ENCODE results near the gene TFR2. TPM values are rescaled to one million over a fixed set of nuclear protein-coding genes. Genes with fewer than 3 reads are reported as not detected.

Gene TFR2
- total RNA-seq, 1 donor from 2014 or later, result 13.8 TPM

GRCh38 chr7:100595188-100595587 is 46.2 kb downstream of the TFR2 start:
- Mint-ChIP-seq H3K36me3 (ENCODE audit: low read depth) (no peaks in the 10 kb centered on the region), H3K27me3 (ENCODE audit: insufficient read depth) (peaks cover 2% of the 10 kb centered on the region), H3K4me1 (ENCODE audit: low read depth) (peaks cover 6% of the 10 kb centered on the region), H3K27ac (no peak overlapping the region), H3K9me3 (no peaks in the 10 kb centered on the region), H3K4me3 (no peak overlapping the region)
- DNase-seq (ENCODE audit: low spot score), result no peak
- intact Hi-C loops (cut with micrococcal nuclease), result no loop called here

- Mint-ChIP-seq H3K27ac (no peak overlapping the region), H3K27me3 (ENCODE audit: insufficient read depth) (peaks cover 3% of the 10 kb centered on the region), H3K9me3 (no peaks in the 10 kb centered on the region), H3K4me3 (no peak overlapping the region), H3K4me1 (ENCODE audit: low read depth) (no peaks in the 10 kb centered on the region), H3K36me3 (ENCODE audit: low read depth) (no peaks in the 10 kb centered on the region)
- no peak for DNase-seq (ENCODE audit: low spot score)
- intact Hi-C loops (cut with micrococcal nuclease), result no loop called here
Measured at GRCh38 chr7:100591596-100591995, 49.8 kb downstream of the TFR2 start.

GRCh38 chr7:100590077-100590737 is 51.1 kb downstream of the TFR2 start:
- H3K36me3 Mint-ChIP-seq (ENCODE audit: low read depth), result peaks cover 2% of the 10 kb centered on the region
- H3K4me3 Mint-ChIP-seq, result no peak overlapping the region
- no peak for DNase-seq (ENCODE audit: low spot score)
- H3K9me3 Mint-ChIP-seq, result no peaks in the 10 kb centered on the region
- peaks cover 3% of the 10 kb centered on the region for H3K27me3 Mint-ChIP-seq (ENCODE audit: insufficient read depth)
- no peak overlapping the region for H3K27ac Mint-ChIP-seq
- intact Hi-C loops (cut with micrococcal nuclease), result no loop called here
- peaks cover 2% of the 10 kb centered on the region for H3K4me1 Mint-ChIP-seq (ENCODE audit: low read depth)

- peaks cover 3% of the 10 kb centered on the region for H3K27me3 Mint-ChIP-seq (ENCODE audit: insufficient read depth)
- H3K4me1 Mint-ChIP-seq (ENCODE audit: low read depth), result peaks cover 10% of the 10 kb centered on the region
- H3K36me3 Mint-ChIP-seq (ENCODE audit: low read depth), result peaks cover 2% of the 10 kb centered on the region
- DNase-seq (ENCODE audit: low spot score), result no peak
- no peaks in the 10 kb centered on the region for H3K9me3 Mint-ChIP-seq
- intact Hi-C loops (cut with micrococcal nuclease), result no loop called here
- H3K27ac Mint-ChIP-seq, result no peak overlapping the region
- H3K4me3 Mint-ChIP-seq, result no peak overlapping the region
Measured at GRCh38 chr7:100589341-100589947, 51.9 kb downstream of the TFR2 start.

- Mint-ChIP-seq H3K4me3 (peak overlapping the region; percentile 70), H3K27ac (no peak overlapping the region), H3K27me3 (ENCODE audit: insufficient read depth) (peaks cover 3% of the 10 kb centered on the region), H3K9me3 (no peaks in the 10 kb centered on the region), H3K36me3 (ENCODE audit: low read depth) (peaks cover 4% of the 10 kb centered on the region), H3K4me1 (ENCODE audit: low read depth) (peaks cover 19% of the 10 kb centered on the region)
- intact Hi-C loops (cut with micrococcal nuclease), result no loop called here
- no peak for DNase-seq (ENCODE audit: low spot score)
Measured at GRCh38 chr7:100588438-100588837, 52.9 kb downstream of the TFR2 start.

GRCh38 chr7:100586266-100587025 is 54.9 kb downstream of the TFR2 start, which contains the start of gene FBXO24:
FBXO24 (plus strand) TSS chr7:100586328; CDS start chr7:100586626, 298 bp downstream.
- Mint-ChIP-seq H3K36me3 (ENCODE audit: low read depth) (peaks cover 4% of the 10 kb centered on the region), H3K27ac (peak within 1 kb of the TSS; percentile 89), H3K9me3 (no peaks in the 10 kb centered on the region), H3K27me3 (ENCODE audit: insufficient read depth) (peaks cover 3% of the 10 kb centered on the region), H3K4me1 (ENCODE audit: low read depth) (peaks cover 23% of the 10 kb centered on the region), H3K4me3 (peak within 1 kb of the TSS; percentile 87)
- DNase-seq (ENCODE audit: low spot score), result peak; percentile 100
- intact Hi-C loops (cut with micrococcal nuclease), result loop anchor here (1.0 to 2.0 kb wide), 15 partner anchors 18 to 288 kb away; partner anchors contain the start of genes AGFG2, GNB2, MOSPD3 and SLC12A9

GRCh38 chr7:100585511-100586265 is 55.7 kb downstream of the TFR2 start, which contains the start of gene LRCH4:
LRCH4 (minus strand) TSS chr7:100586129; CDS start chr7:100586100, 29 bp downstream.
- Mint-ChIP-seq H3K4me1 (ENCODE audit: low read depth) (peaks cover 23% of the 10 kb centered on the region), H3K4me3 (peak within 1 kb of the TSS; percentile 87), H3K27me3 (ENCODE audit: insufficient read depth) (peaks cover 3% of the 10 kb centered on the region), H3K9me3 (no peaks in the 10 kb centered on the region), H3K36me3 (ENCODE audit: low read depth) (peaks cover 4% of the 10 kb centered on the region), H3K27ac (peak within 1 kb of the TSS; percentile 89)
- peak; percentile 57 for DNase-seq (ENCODE audit: low spot score)
- intact Hi-C loops (cut with micrococcal nuclease), result loop anchor here (1.0 to 2.0 kb wide), 15 partner anchors 17 to 289 kb away; partner anchors contain the start of genes AGFG2, GNB2, MOSPD3 and SLC12A9

- intact Hi-C loops (cut with micrococcal nuclease), result no loop called here
- Mint-ChIP-seq H3K4me1 (ENCODE audit: low read depth) (peaks cover 23% of the 10 kb centered on the region), H3K27ac (peak overlapping the region; percentile 89), H3K9me3 (no peaks in the 10 kb centered on the region), H3K27me3 (ENCODE audit: insufficient read depth) (no peaks in the 10 kb centered on the region), H3K36me3 (ENCODE audit: low read depth) (peaks cover 4% of the 10 kb centered on the region), H3K4me3 (peak overlapping the region; percentile 87)
- no peak for DNase-seq (ENCODE audit: low spot score)
Measured at GRCh38 chr7:100584683-100585510, 56.5 kb downstream of the TFR2 start.

GRCh38 chr7:100584054-100584682 is 57.2 kb downstream of the TFR2 start:
- DNase-seq (ENCODE audit: low spot score), result no peak
- H3K4me1 Mint-ChIP-seq (ENCODE audit: low read depth), result peaks cover 23% of the 10 kb centered on the region
- H3K9me3 Mint-ChIP-seq, result no peaks in the 10 kb centered on the region
- H3K4me3 Mint-ChIP-seq, result peak overlapping the region; percentile 87
- H3K27me3 Mint-ChIP-seq (ENCODE audit: insufficient read depth), result no peaks in the 10 kb centered on the region
- peak overlapping the region; percentile 89 for H3K27ac Mint-ChIP-seq
- intact Hi-C loops (cut with micrococcal nuclease), result no loop called here
- H3K36me3 Mint-ChIP-seq (ENCODE audit: low read depth), result peaks cover 4% of the 10 kb centered on the region

GRCh38 chr7:100583132-100584053 is 58.0 kb downstream of the TFR2 start:
- Mint-ChIP-seq H3K27ac (peak overlapping the region; percentile 89), H3K36me3 (ENCODE audit: low read depth) (peaks cover 8% of the 10 kb centered on the region), H3K4me3 (peak overlapping the region; percentile 87), H3K9me3 (no peaks in the 10 kb centered on the region), H3K4me1 (ENCODE audit: low read depth) (peaks cover 23% of the 10 kb centered on the region), H3K27me3 (ENCODE audit: insufficient read depth) (no peaks in the 10 kb centered on the region)
- intact Hi-C loops (cut with micrococcal nuclease), result loop anchor here (1.0 to 2.0 kb wide), 2 partner anchors 12 to 109 kb away; no protein-coding TSS in a partner anchor
- peak; percentile 71 for DNase-seq (ENCODE audit: low spot score)

Data from activated T-helper 1 cell treated with anti-CD3 and anti-CD28 coated beads, Interleukin-12 subunit alpha, Interleukin-12 subunit beta, Interleukin-2, Interleukin-4 antibody, amounts not matched to agents 30 ng/mL and 10 ng/mL and 1 ng/mL, durations not matched to agents 14 hours and 24 hours and 36 hours (primary cell).